H1 (cell line): ENCODE results near the gene FRMD4A. TPM values are rescaled to one million over a fixed set of nuclear protein-coding genes. Genes with fewer than 3 reads are reported as not detected.

ENCODE experiments used
- CTCF ChIA-PET: fragments of 300-600 bp; sonication (Branson Sonifier 250); formaldehyde crosslinking; loops from one replicate; lab custom pipeline; 2021; ENCODE audit not compliant: partially characterized antibody; lab: Charles Lee
- POLR2A ChIA-PET: fragments of 300-600 bp; sonication (Branson Sonifier 250); formaldehyde crosslinking; loops from one replicate; lab custom pipeline; 2021; ENCODE audit warnings: inconsistent platforms; ENCODE audit not compliant: partially characterized antibody; lab: Charles Lee
- DNase-seq, 2 experiments: peaks; one replicate each; pipeline versions ENCODE4 v3.0.0 to v3.0.0-alpha.2; 2010 to 2022; ENCODE audit warnings: low spot score in 2 of 2, low read depth in 1 of 2, mixed read lengths in 1 of 2
- FAIRE-seq: peaks from 2 replicates; lab custom pipeline; 2011; peaks lifted over from hg19 to GRCh38; lab: Jason Lieb, UNC
- H2AFZ ChIP-seq: 2 replicates; pipeline ENCODE4 v1.8.1; 2012; ENCODE audit warnings: low read length, inconsistent platforms
- H2AK5ac ChIP-seq: 2 replicates; pipeline ENCODE4 v1.6.1; 2013; ENCODE audit warnings: low read depth, low read length
- H2BK120ac ChIP-seq: replicated peaks from 2 replicates; pipeline ENCODE3; 2013; ENCODE audit warnings: low read depth, low read length, inconsistent platforms
- H2BK12ac ChIP-seq: 2 replicates; pipeline ENCODE4 v1.6.1; 2013; ENCODE audit warnings: low read depth, low read length
- H2BK15ac ChIP-seq: 2 replicates; pipeline ENCODE4 v1.6.1; 2013; ENCODE audit warnings: low read length
- H2BK20ac ChIP-seq: 2 replicates; pipeline ENCODE4 v1.6.1; 2013; ENCODE audit warnings: low read length
- H2BK5ac ChIP-seq: 2 replicates; pipeline ENCODE4 v1.6.1; 2013; ENCODE audit warnings: low read depth, low read length
- H3K14ac ChIP-seq: 2 replicates; pipeline ENCODE4 v1.6.1; 2013; ENCODE audit warnings: inconsistent platforms; ENCODE audit not compliant: insufficient read length
- H3K18ac ChIP-seq: 2 replicates; pipeline ENCODE4 v1.6.1; 2013; ENCODE audit warnings: low read length; ENCODE audit errors: extremely low read depth
- H3K23ac ChIP-seq: 2 replicates; pipeline ENCODE4 v1.6.1; 2013; ENCODE audit warnings: inconsistent platforms; ENCODE audit not compliant: insufficient read length
- H3K23me2 ChIP-seq: 2 replicates; pipeline ENCODE4 v1.6.1; 2013; ENCODE audit warnings: low read depth, low read length
- H3K27ac ChIP-seq: 2 replicates; pipeline ENCODE4 v1.6.1; 2011; ENCODE audit warnings: low read depth, low read length, inconsistent platforms
- H3K27me3 ChIP-seq, 4 experiments: replicated peaks in 1 of 4; 1 replicate in 1 of 4; 2 replicates in 3 of 4; pipeline versions ENCODE4 v1.6.1 to v1.8.1; 2011 to 2013; ENCODE audit warnings: low read length in 3 of 4, mild to moderate bottlenecking in 3 of 4, inconsistent platforms in 2 of 4, mixed read lengths in 2 of 4, moderate library complexity in 1 of 4; ENCODE audit not compliant: control insufficient read depth in 3 of 4, insufficient read depth in 3 of 4; ENCODE audit errors: extremely low read depth in 1 of 4
- H3K36me3 ChIP-seq, 4 experiments: 2 replicates each; pipeline versions ENCODE4 v1.6.1 to v1.8.1; 2011 to 2013; ENCODE audit warnings: mild to moderate bottlenecking in 4 of 4, low read length in 3 of 4, moderate library complexity in 2 of 4, control low read depth in 1 of 4, inconsistent platforms in 1 of 4; ENCODE audit not compliant: insufficient read depth in 4 of 4, control insufficient read depth in 2 of 4
- H3K4ac ChIP-seq: replicated peaks from 2 replicates; pipeline ENCODE3; 2013; ENCODE audit warnings: low read length, low read depth, mixed read lengths, inconsistent platforms; ENCODE audit not compliant: insufficient read length
- H3K4me1 ChIP-seq, 4 experiments: replicated peaks in 1 of 4; 1 replicate in 1 of 4; 2 replicates in 3 of 4; pipeline versions ENCODE4 v1.6.1 to v1.8.1; 2011 to 2013; ENCODE audit warnings: low read length in 3 of 4, inconsistent platforms in 2 of 4, mixed read lengths in 1 of 4; ENCODE audit not compliant: insufficient read depth in 4 of 4, control insufficient read depth in 3 of 4
- H3K4me2 ChIP-seq, 2 experiments: 2 replicates each; pipeline versions ENCODE4 v1.6.1 to v1.8.1; 2011 to 2013; ENCODE audit warnings: low read depth in 2 of 2, low read length in 2 of 2, control low read depth in 1 of 2, inconsistent platforms in 1 of 2, mild to moderate bottlenecking in 1 of 2; ENCODE audit not compliant: insufficient read depth in 1 of 2
- H3K4me3 ChIP-seq, 4 experiments: fragments of 200-600, 300-600 bp in 1 of 4; sonication (generic), shearing (Covaris generic), sonication (Bioruptor Twin) in 1 of 4; 2 replicates each; pipeline versions ENCODE4 v1.5.1 to v1.8.1; 2011 to 2016; ENCODE audit warnings: low read length in 4 of 4, low read depth in 3 of 4, control low read depth in 2 of 4, inconsistent platforms in 2 of 4, mild to moderate bottlenecking in 2 of 4, mixed read lengths in 1 of 4, moderate library complexity in 1 of 4; ENCODE audit not compliant: insufficient read depth in 2 of 4; ENCODE audit errors: extremely low read depth in 1 of 4
- H3K56ac ChIP-seq: replicated peaks from 2 replicates; pipeline ENCODE3; 2013; ENCODE audit warnings: low read depth, mild to moderate bottlenecking, mixed read lengths, low read length, inconsistent platforms; ENCODE audit not compliant: insufficient read length
- H3K79me1 ChIP-seq: 2 replicates; pipeline ENCODE4 v1.6.1; 2013; ENCODE audit warnings: low read depth, low read length, control low read depth
- H3K79me2 ChIP-seq, 2 experiments: 2 replicates each; pipeline versions ENCODE4 v1.6.1 to v1.8.1; 2012 to 2013; ENCODE audit warnings: low read length in 2 of 2, mild to moderate bottlenecking in 2 of 2, inconsistent platforms in 1 of 2; ENCODE audit not compliant: insufficient read depth in 2 of 2, control insufficient read depth in 1 of 2
- H3K9ac ChIP-seq, 4 experiments: replicated peaks in 1 of 4; 1 replicate in 1 of 4; 2 replicates in 3 of 4; pipeline versions ENCODE4 v1.6.1 to v1.8.1; 2011 to 2013; ENCODE audit warnings: low read depth in 3 of 4, low read length in 3 of 4, control low read depth in 2 of 4, mild to moderate bottlenecking in 2 of 4, moderate library complexity in 2 of 4, inconsistent platforms in 1 of 4; ENCODE audit errors: extremely low read depth in 1 of 4
- H3K9me3 ChIP-seq, 2 experiments: 2 replicates each; pipeline versions ENCODE4 v1.6.1 to v1.8.1; 2012 to 2013; ENCODE audit warnings: mild to moderate bottlenecking in 2 of 2, moderate library complexity in 2 of 2, control low read depth in 1 of 2, inconsistent platforms in 1 of 2, low read depth in 1 of 2, low read length in 1 of 2, mixed read lengths in 1 of 2; ENCODE audit not compliant: insufficient read depth in 2 of 2
- H4K20me1 ChIP-seq, 2 experiments: replicated peaks in 1 of 2; 2 replicates each; pipeline versions ENCODE3 to v1.8.1; 2011 to 2013; ENCODE audit warnings: inconsistent platforms in 2 of 2, low read length in 2 of 2, mild to moderate bottlenecking in 1 of 2; ENCODE audit not compliant: insufficient read depth in 2 of 2, control insufficient read depth in 1 of 2
- H4K5ac ChIP-seq: 2 replicates; pipeline ENCODE4 v1.6.1; 2013; ENCODE audit warnings: low read length, low read depth, mixed read lengths, inconsistent platforms; ENCODE audit not compliant: insufficient read length
- H4K8ac ChIP-seq: 2 replicates; pipeline ENCODE4 v1.8.0; 2013; ENCODE audit warnings: mild to moderate bottlenecking, moderate library complexity, low read length, inconsistent platforms; ENCODE audit not compliant: insufficient read depth; ENCODE audit errors: extremely low read depth
- H4K91ac ChIP-seq: replicated peaks from 2 replicates; pipeline ENCODE3; 2013; ENCODE audit warnings: low read length, mixed read lengths, inconsistent platforms; ENCODE audit not compliant: insufficient read length
- GTF2F1 ChIP-seq: IDR thresholded peaks from 2 replicates; pipeline ENCODE4 v1.6.1; 2012; ENCODE audit warnings: low read depth, low read length, improper control_type of control experiment, borderline replicate concordance
- WGBS, 2 experiments: shearing (Covaris generic) in 1 of 2; methylation state at CpG; one replicate each; pipeline versions ENCODE4 v1.1.6 to v1.1.7; 2013 to 2015; ENCODE audit warnings: low lambda C conversion rate in 2 of 2, mixed read lengths in 2 of 2, inconsistent platforms in 1 of 2, low coverage in 1 of 2, missing lambda C conversion rate in 1 of 2; ENCODE audit not compliant: insufficient replicate concordance in 2 of 2, insufficient coverage in 1 of 2, insufficient read length in 1 of 2; ENCODE audit errors: extremely low coverage in 1 of 2, missing lambda C conversion rate in 1 of 2; 5-methylcytosine and 5-hydroxymethylcytosine counted together
- polyA plus RNA-seq, 7 experiments: library from polyadenylated mRNA; depleted of rRNA in 3 of 7; stranded (reverse) in 5 of 7; unstranded in 2 of 7; fragments of >200 nt in 5 of 7; fragments of 200-250 nt in 2 of 7; gene quantifications; 1 replicate in 5 of 7; 2 replicates in 1 of 7; 4 replicates in 1 of 7; pipeline versions ENCODE4 v1.2.1 to v1.2.3, GENCODE V29; 2011 to 2013; ENCODE audit warnings: missing spikeins in 2 of 7, mixed read lengths in 2 of 7
- total RNA-seq: library from RNA; stranded (reverse); fragmentation: NEBNext Ultra II Directional; extraction: Animal tissue kit (Norgen Biotek cat#: 25700); gene quantifications from 2 replicates; pipeline ENCODE4 v1.2.1, GENCODE V29; 2021

FRMD4A gene
- total and polyA plus RNA-seq, 2 of the 8 experiments (the other 6 are each of a cell fraction or from before 2014, with no cell fraction given) = 38.6 to 39.6 TPM

GRCh38 chr10:13791483-13791882 is 539.2 kb downstream of the FRMD4A start:
- Histone ChIP-seq H4K91ac (no peak overlapping the region), H4K8ac (no peak overlapping the region), H4K5ac (no peak overlapping the region), H2BK120ac (no peak overlapping the region), H3K27me3 (no peaks in the 10 kb centered on the region), H3K18ac (no peak overlapping the region), H3K9me3 (no peaks in the 10 kb centered on the region), H3K56ac (no peak overlapping the region), H3K14ac (no peak overlapping the region), H2AK5ac (no peak overlapping the region), H2BK20ac (no peak overlapping the region), H2BK15ac (0 out of 2 replicates have a peak overlapping the region, but pooled peaks have one; percentile 75), H3K23me2 (no peaks in the 10 kb centered on the region; the same call in 1 of the 2 replicates), H3K4me2 (no peak overlapping the region), H3K4me3 (no peak overlapping the region), H2BK12ac (no peak overlapping the region), H3K9ac (no peak overlapping the region), H3K27ac (no peak overlapping the region), H2BK5ac (no peak overlapping the region), H2AFZ (no peak overlapping the region), H3K4me1 (peaks cover 2 to 9% (median 7%) of the 10 kb centered on the region in 4 experiments; a peak in 4 of 7 replicates), H3K23ac (no peak overlapping the region), H3K36me3 (peaks cover 0 to 4% (median under 1%) of the 10 kb centered on the region in 4 experiments; a peak in 3 of 8 replicates), H4K20me1 (no peaks in the 10 kb centered on the region), H3K4ac (no peak overlapping the region), H3K79me2 (no peaks in the 10 kb centered on the region), H3K79me1 (no peaks in the 10 kb centered on the region; the same call in 1 of the 2 replicates)
- TF ChIP-seq GTF2F1 = no peak
- WGBS, 2 experiments = 93% methylated on average over 4 of the region's 4 CpGs; no CpG with 5 or more reads in 1 of the 2 experiments
- POLR2A ChIA-PET = no interaction called here
- FAIRE-seq (no peak), DNase-seq (no peak)
- CTCF ChIA-PET = interaction anchor here (0.8 to 1.8 kb wide), 4 partner anchors 36 to 302 kb away, joined by 3 to 5 read pairs (median 3); no protein-coding TSS in a partner anchor
